H1 (cell line): ENCODE data around the gene BHMT. TPM values are rescaled to one million over a fixed set of nuclear protein-coding genes. Genes with fewer than 3 reads are reported as not detected.
"Not testable (repeated sequence)": the region's sequence is repeated elsewhere in the genome, so short reads cannot be mapped to it uniquely, and the experiment has no call there.

Source experiments
- CTCF ChIA-PET: fragments of 300-600 bp; sonication (Branson Sonifier 250); formaldehyde crosslinking; loops from one replicate; lab custom pipeline; 2021; ENCODE audit not compliant: partially characterized antibody; lab: Charles Lee
- POLR2A ChIA-PET: fragments of 300-600 bp; sonication (Branson Sonifier 250); formaldehyde crosslinking; loops from one replicate; lab custom pipeline; 2021; ENCODE audit warnings: inconsistent platforms; ENCODE audit not compliant: partially characterized antibody; lab: Charles Lee
- DNase-seq, 2 experiments: peaks; one replicate each; pipeline versions ENCODE4 v3.0.0 to v3.0.0-alpha.2; 2010 to 2022; ENCODE audit warnings: low spot score in 2 of 2, low read depth in 1 of 2, mixed read lengths in 1 of 2
- FAIRE-seq: peaks from 2 replicates; lab custom pipeline; 2011; peaks lifted over from hg19 to GRCh38; lab: Jason Lieb, UNC
- H2AFZ ChIP-seq: 2 replicates; pipeline ENCODE4 v1.8.1; 2012; ENCODE audit warnings: low read length, inconsistent platforms
- H2AK5ac ChIP-seq: 2 replicates; pipeline ENCODE4 v1.6.1; 2013; ENCODE audit warnings: low read depth, low read length
- H2BK120ac ChIP-seq: replicated peaks from 2 replicates; pipeline ENCODE3; 2013; ENCODE audit warnings: low read depth, low read length, inconsistent platforms
- H2BK12ac ChIP-seq: 2 replicates; pipeline ENCODE4 v1.6.1; 2013; ENCODE audit warnings: low read depth, low read length
- H2BK15ac ChIP-seq: 2 replicates; pipeline ENCODE4 v1.6.1; 2013; ENCODE audit warnings: low read length
- H2BK20ac ChIP-seq: 2 replicates; pipeline ENCODE4 v1.6.1; 2013; ENCODE audit warnings: low read length
- H2BK5ac ChIP-seq: 2 replicates; pipeline ENCODE4 v1.6.1; 2013; ENCODE audit warnings: low read depth, low read length
- H3K14ac ChIP-seq: 2 replicates; pipeline ENCODE4 v1.6.1; 2013; ENCODE audit warnings: inconsistent platforms; ENCODE audit not compliant: insufficient read length
- H3K18ac ChIP-seq: 2 replicates; pipeline ENCODE4 v1.6.1; 2013; ENCODE audit warnings: low read length; ENCODE audit errors: extremely low read depth
- H3K23ac ChIP-seq: 2 replicates; pipeline ENCODE4 v1.6.1; 2013; ENCODE audit warnings: inconsistent platforms; ENCODE audit not compliant: insufficient read length
- H3K23me2 ChIP-seq: 2 replicates; pipeline ENCODE4 v1.6.1; 2013; ENCODE audit warnings: low read depth, low read length
- H3K27ac ChIP-seq: 2 replicates; pipeline ENCODE4 v1.6.1; 2011; ENCODE audit warnings: low read depth, low read length, inconsistent platforms
- H3K27me3 ChIP-seq, 4 experiments: replicated peaks in 1 of 4; 1 replicate in 1 of 4; 2 replicates in 3 of 4; pipeline versions ENCODE4 v1.6.1 to v1.8.1; 2011 to 2013; ENCODE audit warnings: low read length in 3 of 4, mild to moderate bottlenecking in 3 of 4, inconsistent platforms in 2 of 4, mixed read lengths in 2 of 4, moderate library complexity in 1 of 4; ENCODE audit not compliant: control insufficient read depth in 3 of 4, insufficient read depth in 3 of 4; ENCODE audit errors: extremely low read depth in 1 of 4
- H3K36me3 ChIP-seq, 4 experiments: 2 replicates each; pipeline versions ENCODE4 v1.6.1 to v1.8.1; 2011 to 2013; ENCODE audit warnings: mild to moderate bottlenecking in 4 of 4, low read length in 3 of 4, moderate library complexity in 2 of 4, control low read depth in 1 of 4, inconsistent platforms in 1 of 4; ENCODE audit not compliant: insufficient read depth in 4 of 4, control insufficient read depth in 2 of 4
- H3K4ac ChIP-seq: replicated peaks from 2 replicates; pipeline ENCODE3; 2013; ENCODE audit warnings: low read length, low read depth, mixed read lengths, inconsistent platforms; ENCODE audit not compliant: insufficient read length
- H3K4me1 ChIP-seq, 4 experiments: replicated peaks in 1 of 4; 1 replicate in 1 of 4; 2 replicates in 3 of 4; pipeline versions ENCODE4 v1.6.1 to v1.8.1; 2011 to 2013; ENCODE audit warnings: low read length in 3 of 4, inconsistent platforms in 2 of 4, mixed read lengths in 1 of 4; ENCODE audit not compliant: insufficient read depth in 4 of 4, control insufficient read depth in 3 of 4
- H3K4me2 ChIP-seq, 2 experiments: 2 replicates each; pipeline versions ENCODE4 v1.6.1 to v1.8.1; 2011 to 2013; ENCODE audit warnings: low read depth in 2 of 2, low read length in 2 of 2, control low read depth in 1 of 2, inconsistent platforms in 1 of 2, mild to moderate bottlenecking in 1 of 2; ENCODE audit not compliant: insufficient read depth in 1 of 2
- H3K4me3 ChIP-seq, 4 experiments: fragments of 200-600, 300-600 bp in 1 of 4; sonication (generic), shearing (Covaris generic), sonication (Bioruptor Twin) in 1 of 4; 2 replicates each; pipeline versions ENCODE4 v1.5.1 to v1.8.1; 2011 to 2016; ENCODE audit warnings: low read length in 4 of 4, low read depth in 3 of 4, control low read depth in 2 of 4, inconsistent platforms in 2 of 4, mild to moderate bottlenecking in 2 of 4, mixed read lengths in 1 of 4, moderate library complexity in 1 of 4; ENCODE audit not compliant: insufficient read depth in 2 of 4; ENCODE audit errors: extremely low read depth in 1 of 4
- H3K56ac ChIP-seq: replicated peaks from 2 replicates; pipeline ENCODE3; 2013; ENCODE audit warnings: low read depth, mild to moderate bottlenecking, mixed read lengths, low read length, inconsistent platforms; ENCODE audit not compliant: insufficient read length
- H3K79me1 ChIP-seq: 2 replicates; pipeline ENCODE4 v1.6.1; 2013; ENCODE audit warnings: low read depth, low read length, control low read depth
- H3K79me2 ChIP-seq, 2 experiments: 2 replicates each; pipeline versions ENCODE4 v1.6.1 to v1.8.1; 2012 to 2013; ENCODE audit warnings: low read length in 2 of 2, mild to moderate bottlenecking in 2 of 2, inconsistent platforms in 1 of 2; ENCODE audit not compliant: insufficient read depth in 2 of 2, control insufficient read depth in 1 of 2
- H3K9ac ChIP-seq, 4 experiments: replicated peaks in 1 of 4; 1 replicate in 1 of 4; 2 replicates in 3 of 4; pipeline versions ENCODE4 v1.6.1 to v1.8.1; 2011 to 2013; ENCODE audit warnings: low read depth in 3 of 4, low read length in 3 of 4, control low read depth in 2 of 4, mild to moderate bottlenecking in 2 of 4, moderate library complexity in 2 of 4, inconsistent platforms in 1 of 4; ENCODE audit errors: extremely low read depth in 1 of 4
- H3K9me3 ChIP-seq, 2 experiments: 2 replicates each; pipeline versions ENCODE4 v1.6.1 to v1.8.1; 2012 to 2013; ENCODE audit warnings: mild to moderate bottlenecking in 2 of 2, moderate library complexity in 2 of 2, control low read depth in 1 of 2, inconsistent platforms in 1 of 2, low read depth in 1 of 2, low read length in 1 of 2, mixed read lengths in 1 of 2; ENCODE audit not compliant: insufficient read depth in 2 of 2
- H4K20me1 ChIP-seq, 2 experiments: replicated peaks in 1 of 2; 2 replicates each; pipeline versions ENCODE3 to v1.8.1; 2011 to 2013; ENCODE audit warnings: inconsistent platforms in 2 of 2, low read length in 2 of 2, mild to moderate bottlenecking in 1 of 2; ENCODE audit not compliant: insufficient read depth in 2 of 2, control insufficient read depth in 1 of 2
- H4K5ac ChIP-seq: 2 replicates; pipeline ENCODE4 v1.6.1; 2013; ENCODE audit warnings: low read length, low read depth, mixed read lengths, inconsistent platforms; ENCODE audit not compliant: insufficient read length
- H4K8ac ChIP-seq: 2 replicates; pipeline ENCODE4 v1.8.0; 2013; ENCODE audit warnings: mild to moderate bottlenecking, moderate library complexity, low read length, inconsistent platforms; ENCODE audit not compliant: insufficient read depth; ENCODE audit errors: extremely low read depth
- H4K91ac ChIP-seq: replicated peaks from 2 replicates; pipeline ENCODE3; 2013; ENCODE audit warnings: low read length, mixed read lengths, inconsistent platforms; ENCODE audit not compliant: insufficient read length
- CTBP2 ChIP-seq: IDR thresholded peaks from 2 replicates; pipeline ENCODE4 v1.7.0; 2011; ENCODE audit warnings: borderline replicate concordance, mild to moderate bottlenecking, moderate library complexity, mixed read lengths, low read length; ENCODE audit not compliant: insufficient read depth, insufficient read length
- TAF1 ChIP-seq: IDR thresholded peaks from 2 replicates; pipeline ENCODE4 v1.6.1; 2011; ENCODE audit warnings: mild to moderate bottlenecking, low read depth, low read length
- WGBS, 2 experiments: shearing (Covaris generic) in 1 of 2; methylation state at CpG; one replicate each; pipeline versions ENCODE4 v1.1.6 to v1.1.7; 2013 to 2015; ENCODE audit warnings: low lambda C conversion rate in 2 of 2, mixed read lengths in 2 of 2, inconsistent platforms in 1 of 2, low coverage in 1 of 2, missing lambda C conversion rate in 1 of 2; ENCODE audit not compliant: insufficient replicate concordance in 2 of 2, insufficient coverage in 1 of 2, insufficient read length in 1 of 2; ENCODE audit errors: extremely low coverage in 1 of 2, missing lambda C conversion rate in 1 of 2; 5-methylcytosine and 5-hydroxymethylcytosine counted together
- polyA plus RNA-seq, 7 experiments: library from polyadenylated mRNA; depleted of rRNA in 3 of 7; stranded (reverse) in 5 of 7; unstranded in 2 of 7; fragments of >200 nt in 5 of 7; fragments of 200-250 nt in 2 of 7; gene quantifications; 1 replicate in 5 of 7; 2 replicates in 1 of 7; 4 replicates in 1 of 7; pipeline versions ENCODE4 v1.2.1 to v1.2.3, GENCODE V29; 2011 to 2013; ENCODE audit warnings: missing spikeins in 2 of 7, mixed read lengths in 2 of 7
- total RNA-seq: library from RNA; stranded (reverse); fragmentation: NEBNext Ultra II Directional; extraction: Animal tissue kit (Norgen Biotek cat#: 25700); gene quantifications from 2 replicates; pipeline ENCODE4 v1.2.1, GENCODE V29; 2021

The BHMT gene
- total and polyA plus RNA-seq, 2 of the 8 experiments (the other 6 are each of a cell fraction or from before 2014, with no cell fraction given), result 0.54 to 1.6 TPM

GRCh38 chr5:79157305-79157704 is 45.7 kb downstream of the BHMT start (continued):
- TF ChIP-seq CTBP2 (no peak), TAF1 (no peak)

- H3K27ac ChIP-seq, H3K4ac ChIP-seq, H4K8ac ChIP-seq, H4K91ac ChIP-seq, H3K23ac ChIP-seq, H3K4me2 ChIP-seq, H2BK5ac ChIP-seq, H4K5ac ChIP-seq, H3K4me1 ChIP-seq, POLR2A ChIA-PET, H2AK5ac ChIP-seq, H3K56ac ChIP-seq, H3K9me3 ChIP-seq, H3K14ac ChIP-seq, H3K36me3 ChIP-seq, H3K79me1 ChIP-seq, H3K4me3 ChIP-seq, H3K79me2 ChIP-seq, H2BK20ac ChIP-seq, H3K18ac ChIP-seq, H2BK15ac ChIP-seq, H4K20me1 ChIP-seq, FAIRE-seq, H3K23me2 ChIP-seq, H2AFZ ChIP-seq, H3K9ac ChIP-seq, H2BK12ac ChIP-seq, H3K27me3 ChIP-seq, H2BK120ac ChIP-seq, DNase-seq: not testable (repeated sequence)
- CTCF ChIA-PET, result interaction anchor here (1.2 to 2.2 kb wide), 3 partner anchors 10 to 39 kb away, joined by 3 to 7 read pairs (median 4); no protein-coding TSS in a partner anchor
- 100% methylated on average over 7 of the region's 7 CpGs; no CpG with 5 or more reads in 1 of the 2 experiments for WGBS, 2 experiments
These were observed 50.0 kb downstream of the BHMT start for GRCh38 chr5:79161647-79162046.
